Activated gamma-delta T cell (primary cell): ENCODE data around the gene C1QTNF6.

Source experiments
- DNase-seq: peaks from one replicate; lab custom pipeline; 2025; lab: John Stamatoyannopoulos, UW

The C1QTNF6 gene

DNA sequence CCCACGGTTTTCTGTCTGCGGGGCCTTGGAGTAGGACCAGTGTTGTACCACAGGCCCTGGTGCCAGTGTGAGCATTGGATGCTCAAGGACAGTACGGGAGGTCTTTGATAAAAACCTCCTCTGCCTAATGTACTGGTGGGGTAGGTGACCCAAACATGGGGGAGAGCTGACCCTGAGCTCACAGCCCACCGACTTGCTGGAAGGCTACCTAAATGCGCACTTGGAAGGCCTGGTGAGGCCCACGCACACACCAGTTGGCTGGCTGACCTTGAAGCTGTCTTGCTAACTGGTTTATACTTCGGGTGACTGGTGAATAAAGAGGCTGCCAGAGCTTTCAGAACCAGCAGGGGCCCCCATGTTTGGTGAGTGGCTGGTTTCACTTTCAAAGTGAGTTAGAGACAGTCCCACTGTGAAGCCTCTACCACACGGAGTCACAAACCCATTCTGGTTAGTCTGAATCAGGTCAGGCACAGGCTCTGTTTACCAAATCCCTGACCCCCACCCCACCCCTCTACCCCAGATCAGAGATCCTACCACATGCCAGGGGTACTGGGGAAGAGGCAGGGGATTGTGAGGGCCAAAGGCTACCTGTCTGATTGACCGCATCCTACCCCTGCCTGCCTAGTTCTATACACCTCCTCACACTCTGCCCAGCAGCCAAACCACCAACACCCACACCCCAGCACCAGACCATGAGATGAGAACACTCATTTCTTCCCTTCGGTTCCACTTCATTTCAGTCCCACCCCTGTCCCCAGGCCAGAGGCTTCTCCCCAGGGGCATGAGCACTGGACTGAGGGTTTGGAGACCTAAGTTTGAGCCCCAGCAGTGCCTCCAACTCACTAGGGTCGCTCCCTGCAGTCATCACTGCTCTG, 25.6 kb downstream of the C1QTNF6 start:
- no peak for DNase-seq

DNA sequence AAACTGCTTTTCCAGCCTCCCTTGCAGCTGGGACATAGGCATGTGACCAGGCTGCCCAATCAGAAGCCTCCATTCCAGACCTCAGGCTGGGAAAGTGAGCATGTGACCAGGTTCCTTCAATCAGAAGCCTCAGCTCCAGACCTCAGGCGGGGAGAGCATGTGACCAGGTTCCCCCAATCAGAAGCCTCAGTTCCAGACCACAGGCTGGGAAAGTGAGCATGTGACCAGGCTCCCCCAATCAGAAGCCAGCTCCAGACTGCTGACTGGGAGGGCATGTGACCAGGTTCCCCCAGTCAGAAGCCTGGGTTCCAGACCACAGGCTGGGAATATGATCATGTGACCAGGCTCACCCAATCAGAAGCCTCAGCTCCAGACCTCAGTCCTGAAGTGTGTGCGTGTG, 26.6 kb downstream of the C1QTNF6 start:
- DNase-seq = no peak

DNA sequence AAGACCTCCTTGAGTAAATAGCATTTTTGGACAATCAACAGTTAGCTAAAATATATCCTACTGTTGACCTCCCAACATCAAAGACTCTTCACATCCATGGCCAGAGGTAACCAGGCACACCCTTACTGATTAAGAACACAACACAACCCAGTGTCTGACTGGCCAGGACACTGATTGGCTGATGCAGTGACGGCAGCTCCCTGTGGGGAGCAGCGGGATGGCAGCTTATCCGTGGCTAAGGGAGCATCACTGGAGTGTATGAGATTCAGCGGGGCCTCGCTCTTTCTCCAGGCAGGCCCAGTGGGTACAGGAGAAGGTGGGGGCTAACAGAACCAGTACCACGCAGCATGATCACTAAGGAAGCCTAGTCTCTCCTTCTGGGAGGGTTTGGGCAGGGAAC, 28.0 kb downstream of the C1QTNF6 start:
- DNase-seq = no peak

DNA sequence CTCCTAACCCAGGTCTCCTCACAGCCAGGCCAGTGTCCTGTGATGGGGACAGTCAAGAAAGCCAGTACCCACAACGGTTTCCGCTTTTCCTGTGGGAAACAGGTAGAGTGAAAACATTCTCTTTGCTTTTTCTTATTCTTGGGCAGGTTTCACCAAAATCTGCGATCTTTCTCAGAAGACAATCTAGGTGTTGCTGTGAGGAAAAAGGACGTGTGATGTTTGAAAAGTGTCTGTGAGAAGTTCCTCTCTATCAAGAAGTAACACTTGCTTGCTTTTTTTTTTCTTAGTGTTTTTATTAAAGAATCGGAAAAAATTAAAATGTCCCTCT, 29.1 kb downstream of the C1QTNF6 start:
- DNase-seq = no peak

DNA sequence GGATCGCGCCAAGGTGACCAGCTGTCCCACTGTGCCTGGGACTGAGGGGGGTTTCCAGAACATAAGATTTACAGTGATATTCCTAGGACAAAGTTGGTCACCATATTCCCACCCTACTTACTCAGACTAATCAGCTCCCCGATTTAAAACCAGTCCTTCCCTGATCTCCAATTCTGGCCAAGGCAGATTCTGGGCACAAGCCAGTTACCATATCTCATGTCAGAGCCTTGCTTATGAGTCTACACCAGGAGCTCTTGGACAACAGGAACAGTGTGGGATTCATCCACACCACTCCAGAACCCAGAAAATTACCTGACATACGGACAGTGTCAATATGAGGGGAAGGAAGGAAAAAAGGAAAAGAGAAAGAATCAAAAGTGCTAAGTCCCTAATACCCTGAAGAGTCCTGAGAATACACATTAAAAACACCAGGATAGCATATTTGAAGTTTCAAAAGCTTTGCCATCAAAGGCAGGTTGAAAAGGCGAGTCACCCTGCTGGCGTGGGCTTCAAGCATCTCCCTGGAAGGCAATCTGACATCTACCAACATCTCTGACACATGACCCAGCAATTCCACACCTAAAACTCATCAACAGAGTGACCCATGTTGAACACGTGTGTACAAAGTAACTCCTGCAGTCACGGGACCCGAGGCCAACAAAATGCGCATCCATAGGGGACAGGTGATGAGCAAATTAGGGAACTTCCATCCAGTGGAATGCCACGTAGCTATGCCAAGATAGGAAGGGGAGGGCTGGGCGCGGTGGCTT, 30.3 kb downstream of the C1QTNF6 start:
- no peak for DNase-seq

DNA sequence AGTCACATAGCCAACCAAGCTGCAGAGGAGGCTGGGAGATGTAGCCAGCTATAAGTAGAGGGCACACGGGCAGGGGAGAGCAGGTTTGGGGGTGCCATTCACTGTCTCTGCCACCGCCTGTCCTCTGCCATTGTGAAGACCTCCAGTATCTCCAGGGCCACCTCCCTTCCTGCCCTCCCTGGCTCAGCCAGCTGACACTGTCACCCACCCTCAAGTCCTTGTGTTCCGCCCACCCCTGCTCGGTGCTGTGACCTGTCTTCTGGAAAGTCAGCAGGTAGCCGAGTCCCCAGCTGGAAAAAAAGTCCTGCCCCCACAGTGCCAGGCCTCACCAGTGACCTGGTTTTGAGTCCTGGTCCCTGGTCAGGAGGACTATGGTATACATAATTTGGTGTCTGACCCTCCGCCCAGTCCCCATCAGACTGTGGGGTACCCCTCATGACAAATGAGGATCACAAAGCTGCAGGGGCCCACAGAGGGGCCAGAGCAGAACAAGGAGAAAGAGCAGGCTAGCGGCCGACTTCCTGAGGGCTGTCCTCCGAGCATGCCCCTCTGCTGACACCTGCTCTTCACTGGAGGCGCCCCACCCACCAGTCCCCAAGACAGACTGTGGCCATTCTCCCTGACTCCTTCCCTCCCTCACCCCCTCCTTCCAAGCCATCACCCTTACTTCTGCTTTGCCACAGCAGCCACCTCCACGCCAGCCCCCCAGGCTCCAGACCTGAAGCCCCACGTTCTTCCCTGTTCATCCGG, 31.2 kb downstream of the C1QTNF6 start:
- DNase-seq = no peak

DNA sequence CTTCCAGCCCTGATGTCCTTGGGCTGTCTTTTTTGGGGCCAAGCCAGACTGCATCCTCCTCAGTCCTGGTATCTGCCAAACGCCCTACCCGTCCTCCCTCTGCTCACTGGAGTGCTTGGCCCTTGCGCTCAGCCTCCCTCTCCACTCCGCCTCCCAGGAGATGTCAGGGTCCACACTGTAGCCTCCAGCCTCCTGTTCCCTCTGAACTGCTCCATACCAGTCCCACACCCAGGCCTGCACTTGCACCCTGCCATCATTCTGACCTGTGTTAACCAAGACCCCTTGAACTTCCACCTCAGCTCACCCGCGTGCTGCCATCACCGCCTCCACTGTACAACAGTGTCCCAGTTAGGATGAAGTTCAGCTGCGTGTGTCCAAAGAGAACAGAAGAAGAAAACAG, 32.1 kb downstream of the C1QTNF6 start:
- DNase-seq = no peak

DNA sequence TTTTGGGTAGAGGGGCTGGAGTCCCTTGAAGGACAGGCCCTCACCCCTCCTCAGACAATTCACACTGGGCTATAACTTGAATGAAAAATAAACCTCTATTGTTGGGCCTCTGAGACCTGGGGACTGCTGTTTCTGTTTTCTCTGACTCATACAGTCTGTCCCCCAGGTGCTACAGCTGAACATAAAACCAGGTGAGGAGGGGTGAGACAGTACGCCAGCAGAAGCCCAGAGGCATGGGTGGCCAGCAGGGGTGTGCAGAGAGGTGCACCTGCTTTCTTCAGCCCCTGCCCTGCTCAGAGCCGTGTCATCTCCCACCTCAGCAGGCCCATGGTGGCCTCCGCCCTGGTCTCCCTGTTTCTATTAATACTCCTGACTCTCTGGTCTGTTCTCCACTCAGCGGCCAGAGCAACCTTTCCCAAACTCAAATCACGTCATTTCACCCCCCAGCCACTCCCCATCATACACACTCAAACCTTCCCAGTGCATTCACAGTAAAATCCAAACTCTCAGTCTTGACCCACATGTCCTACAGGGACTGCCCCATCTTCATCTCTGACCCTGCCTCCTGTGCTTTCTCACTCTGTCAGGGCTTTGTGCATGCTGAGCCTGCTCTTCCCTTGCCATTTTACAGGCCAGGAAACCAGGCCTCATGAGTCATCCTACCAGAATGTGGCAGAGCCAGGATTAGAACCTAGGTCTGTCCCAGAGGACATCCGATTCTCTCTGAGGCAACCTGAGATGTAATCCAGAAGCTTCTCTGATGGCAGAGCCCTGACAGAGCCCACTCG, 32.9 kb downstream of the C1QTNF6 start:
- DNase-seq = no peak

DNA sequence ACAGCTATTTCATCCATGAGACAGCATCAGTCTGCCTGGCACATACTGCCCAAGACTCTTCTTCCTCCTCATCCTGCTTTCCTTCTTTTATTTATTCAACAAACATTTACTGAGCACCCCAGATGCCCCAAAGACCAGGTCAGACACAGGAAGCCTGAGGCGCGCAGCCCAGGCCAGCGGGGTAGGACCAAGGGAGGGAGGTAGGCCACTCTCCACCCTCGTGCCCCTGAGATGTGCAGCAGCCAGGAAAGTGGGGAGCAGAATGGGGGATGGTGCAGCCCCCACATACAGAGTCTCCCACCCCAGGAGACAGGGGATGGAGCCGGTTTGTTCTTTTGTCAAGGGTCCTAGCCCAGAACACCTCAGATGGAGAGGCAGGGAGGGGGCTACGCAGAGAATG, 34.1 kb downstream of the C1QTNF6 start:
- DNase-seq = no peak

DNA sequence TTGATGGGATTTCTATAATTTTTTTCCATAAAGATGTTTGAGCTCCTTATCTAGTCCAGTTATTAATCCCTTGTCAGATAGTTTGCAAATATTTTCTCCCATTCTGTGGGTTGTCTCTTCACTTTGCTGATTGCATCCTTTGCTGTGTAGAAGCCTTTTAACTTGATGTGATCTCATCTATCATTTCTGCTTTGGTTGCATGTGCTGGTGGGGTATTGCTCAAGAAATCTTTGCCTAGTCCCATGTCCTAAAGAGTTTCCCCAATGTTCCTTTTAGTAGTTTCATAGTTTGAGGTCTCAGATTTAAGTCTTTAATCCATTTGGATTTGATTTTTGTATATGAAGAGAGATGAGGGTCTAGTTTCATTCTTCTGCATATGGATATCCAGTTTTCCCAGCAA, 36.6 kb downstream of the C1QTNF6 start:
- no peak for DNase-seq

DNA sequence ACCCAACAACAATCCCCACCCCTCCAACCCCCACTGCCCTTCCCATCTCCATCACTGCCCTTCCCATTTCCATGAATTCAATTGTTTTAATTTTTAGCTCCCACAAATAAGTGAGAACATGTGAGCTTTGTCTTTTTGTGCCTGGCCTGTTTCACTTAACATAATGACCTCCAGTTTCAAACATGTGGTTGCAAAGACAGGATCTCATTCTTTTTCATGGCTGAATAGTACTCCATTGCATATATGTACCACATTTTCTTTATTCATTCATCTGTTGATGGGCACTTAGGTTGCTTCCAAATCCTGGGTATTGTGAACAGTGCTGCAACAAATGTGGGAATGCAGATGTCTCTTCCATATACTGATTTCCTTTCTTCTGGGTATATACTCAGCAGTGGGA, 37.3 kb downstream of the C1QTNF6 start:
- no peak for DNase-seq

DNA sequence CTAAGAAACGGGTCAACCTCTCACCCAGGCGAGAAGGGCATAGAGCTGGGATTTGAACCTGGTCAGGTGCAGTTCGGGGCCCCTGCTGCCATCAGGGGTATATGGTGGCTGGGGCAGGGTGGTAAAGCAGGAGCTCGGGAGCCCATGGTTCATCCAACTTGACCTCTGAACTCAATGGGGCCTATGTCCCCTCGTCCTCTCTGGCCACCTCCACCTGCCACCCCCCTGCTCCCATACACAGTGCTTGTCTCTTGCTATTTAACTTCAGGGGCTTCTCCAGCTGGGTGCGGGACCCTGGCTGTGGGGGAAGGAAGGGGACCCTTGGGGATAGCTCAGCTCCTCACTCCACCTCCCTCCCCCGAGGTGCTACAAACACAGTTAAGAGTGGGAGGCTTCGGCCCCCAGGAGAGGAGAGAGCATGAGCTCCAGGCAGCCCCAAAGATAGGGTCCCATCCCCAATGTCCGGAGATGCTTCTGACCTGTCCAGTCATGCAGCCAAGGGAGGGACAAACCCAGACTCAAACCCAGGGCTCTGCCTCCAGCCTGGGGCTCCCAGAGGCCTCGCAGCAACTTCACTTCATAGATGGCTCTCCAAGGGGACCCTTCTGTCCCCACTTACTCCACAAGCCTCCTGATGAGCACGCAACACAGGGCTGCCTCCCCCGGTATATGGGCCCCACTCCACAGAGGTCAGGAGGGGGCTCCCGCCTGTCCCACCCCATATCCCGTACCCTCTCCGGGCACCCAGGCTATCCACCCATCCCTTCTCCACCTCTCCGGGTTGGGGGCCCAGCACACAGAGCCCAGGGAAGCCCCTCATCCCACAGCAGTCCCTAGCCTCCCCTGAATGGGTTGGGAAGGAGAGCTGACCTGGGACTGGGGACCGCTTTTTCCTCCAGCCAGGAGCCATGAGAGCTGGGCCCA, 39.0 kb downstream of the C1QTNF6 start:
- no peak for DNase-seq

DNA sequence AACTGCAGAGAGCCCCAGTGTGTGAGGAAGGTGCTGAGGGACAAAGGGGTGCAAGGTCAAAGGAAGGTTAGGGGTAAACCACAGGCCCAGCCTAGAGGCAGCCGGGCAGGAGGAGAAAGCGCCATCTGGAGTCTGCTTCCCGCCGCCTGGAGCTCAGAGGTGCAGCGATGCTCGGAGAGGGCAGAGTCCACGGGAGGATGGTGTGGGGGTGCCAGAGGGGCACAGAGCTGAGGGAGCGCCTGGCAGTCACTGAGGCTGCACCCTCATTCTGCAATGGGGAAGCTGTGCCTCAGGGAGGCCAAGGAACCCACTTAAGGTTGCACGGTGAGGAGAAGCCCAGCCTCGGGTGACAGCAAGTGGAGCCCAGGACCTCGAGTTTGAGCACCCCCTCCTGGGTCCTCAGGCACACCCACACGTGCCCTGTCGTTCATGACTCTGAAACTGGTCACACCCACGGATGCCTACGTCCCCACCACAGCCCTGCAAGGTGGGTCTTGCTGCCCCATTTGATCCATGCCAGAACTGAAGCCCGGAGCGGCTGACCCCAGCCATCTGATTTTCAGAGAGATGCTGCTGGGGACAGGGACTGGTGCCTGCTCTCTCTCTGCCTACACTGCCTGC, 39.9 kb downstream of the C1QTNF6 start:
- no peak for DNase-seq

DNA sequence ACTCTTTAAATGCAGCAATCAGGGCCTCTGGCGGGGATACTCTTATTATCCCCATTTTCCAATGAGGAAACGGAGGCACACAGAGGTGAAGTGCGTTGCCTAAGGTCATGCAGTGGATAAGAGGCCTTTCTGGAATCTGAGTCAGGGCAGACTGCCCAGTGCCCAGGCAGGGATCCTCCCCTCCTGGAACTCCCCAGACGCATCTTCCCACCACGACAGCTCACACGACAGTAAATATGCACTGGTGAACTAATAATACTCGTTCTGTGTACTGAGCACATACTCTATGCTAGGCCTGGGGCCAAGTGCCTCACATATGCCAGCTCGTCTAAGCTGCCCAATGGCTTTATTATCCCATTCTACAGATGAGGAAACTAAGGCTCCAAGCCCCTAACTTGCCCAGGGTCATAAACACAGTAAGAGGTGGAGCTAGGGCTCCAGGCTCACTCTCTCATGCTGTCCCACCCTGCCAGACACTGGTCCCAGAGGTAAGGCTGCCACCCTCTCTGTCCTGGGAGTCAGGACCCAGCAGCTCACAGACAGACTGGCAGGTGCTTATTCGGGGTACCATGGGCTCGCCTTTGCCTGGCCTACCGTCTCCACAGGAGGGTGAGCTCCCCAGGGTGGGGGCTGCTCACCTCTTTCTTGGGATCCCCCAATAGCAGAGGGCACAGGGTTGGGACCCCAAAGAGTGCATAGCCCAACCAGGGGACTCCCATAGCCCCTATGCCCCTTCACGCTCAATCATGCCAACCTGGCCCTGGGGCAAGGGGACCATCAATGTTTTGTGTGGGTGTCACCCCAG, 40.7 kb downstream of the C1QTNF6 start:
- no peak for DNase-seq

DNA sequence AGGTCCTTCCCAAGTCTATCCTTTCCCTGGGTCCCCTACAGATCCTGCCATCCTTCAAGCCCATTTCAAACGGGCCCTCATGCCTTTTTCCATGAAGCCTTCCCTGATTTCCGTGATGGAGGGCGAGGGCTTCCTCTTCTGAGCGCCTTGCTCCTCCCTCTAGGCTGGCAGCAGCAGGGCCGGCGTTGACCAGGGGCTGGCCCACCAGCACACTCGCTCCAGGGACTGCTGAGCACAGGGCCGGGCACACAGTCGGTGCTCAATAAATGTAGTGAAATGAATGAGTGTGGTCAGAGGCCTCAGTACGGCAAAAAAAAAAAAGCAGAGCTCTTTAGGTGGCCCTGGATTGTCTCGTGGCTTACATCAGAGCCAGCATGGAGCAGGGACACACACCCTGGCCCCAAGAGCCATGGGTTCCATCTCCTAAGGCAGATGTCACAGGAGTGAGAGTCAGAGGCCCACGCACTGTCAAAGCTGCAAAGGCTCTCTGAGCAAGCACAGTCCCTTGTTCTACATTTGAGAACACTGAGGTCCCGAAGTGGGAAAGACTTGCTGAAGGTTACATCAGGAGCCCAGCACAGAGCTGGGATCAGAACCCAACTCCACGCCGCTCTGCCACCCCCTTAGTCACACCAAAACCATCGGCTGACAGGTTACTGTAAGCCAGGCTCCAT, 41.4 kb downstream of the C1QTNF6 start:
- no peak for DNase-seq

DNA sequence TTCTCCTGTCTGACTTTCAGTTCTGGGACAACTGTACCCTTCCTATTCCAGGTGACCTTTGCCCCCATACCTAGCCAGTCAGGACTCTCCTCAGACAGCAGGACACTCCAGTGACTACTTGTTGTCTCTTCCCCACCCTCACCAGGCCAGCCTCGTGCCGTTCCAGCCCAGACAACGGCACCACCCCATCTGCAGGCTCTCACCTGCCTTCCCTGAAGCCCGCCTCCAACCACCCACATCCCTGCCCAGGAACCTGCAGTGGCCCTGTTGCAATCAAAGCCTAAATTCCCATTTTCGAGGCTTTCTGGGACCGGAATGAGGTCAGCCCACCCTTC, 42.0 kb downstream of the C1QTNF6 start:
- no peak for DNase-seq

DNA sequence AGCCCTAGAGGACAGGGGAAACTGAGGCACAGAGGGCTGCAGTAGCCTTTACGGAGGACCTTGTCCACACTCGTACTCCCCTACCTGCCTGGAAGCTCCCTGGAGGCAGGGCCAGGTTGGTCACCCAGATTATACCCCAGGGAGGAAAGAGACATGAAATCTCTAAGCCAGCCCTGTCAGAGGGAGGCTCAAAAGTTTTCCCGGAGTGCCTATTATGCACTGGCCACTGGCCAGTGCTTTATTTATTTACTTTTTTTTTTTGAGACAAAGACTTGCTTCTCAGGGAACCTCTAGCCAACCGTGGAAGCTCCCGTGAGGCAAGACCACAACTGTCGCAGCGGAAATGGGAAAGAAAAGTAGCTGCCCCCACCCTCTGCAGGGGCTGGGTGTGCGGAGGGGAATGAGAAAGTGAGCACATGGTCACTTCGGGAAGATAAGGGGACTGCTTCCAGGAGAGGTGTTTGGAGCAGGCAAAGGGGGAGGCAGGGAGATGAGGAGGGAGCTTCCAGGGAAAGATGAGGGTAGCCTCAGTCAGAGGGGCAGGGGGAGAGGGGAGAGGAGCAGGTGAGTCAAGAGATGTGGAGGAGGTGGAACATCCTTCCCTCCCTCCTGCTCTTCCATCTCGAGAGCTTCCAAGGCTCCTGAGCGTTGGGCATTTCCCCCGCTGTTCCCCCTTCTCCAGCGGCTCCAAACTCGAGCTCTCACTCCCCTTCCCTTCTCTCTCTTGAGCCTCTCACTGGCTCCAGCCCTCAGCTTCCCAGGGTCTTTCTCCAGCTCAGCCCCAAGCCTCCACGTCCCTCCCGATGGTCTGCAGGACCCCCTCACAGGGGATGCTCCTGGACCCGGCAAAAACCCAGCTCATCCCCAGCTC, 42.6 kb downstream of the C1QTNF6 start:
- DNase-seq = no peak

DNA sequence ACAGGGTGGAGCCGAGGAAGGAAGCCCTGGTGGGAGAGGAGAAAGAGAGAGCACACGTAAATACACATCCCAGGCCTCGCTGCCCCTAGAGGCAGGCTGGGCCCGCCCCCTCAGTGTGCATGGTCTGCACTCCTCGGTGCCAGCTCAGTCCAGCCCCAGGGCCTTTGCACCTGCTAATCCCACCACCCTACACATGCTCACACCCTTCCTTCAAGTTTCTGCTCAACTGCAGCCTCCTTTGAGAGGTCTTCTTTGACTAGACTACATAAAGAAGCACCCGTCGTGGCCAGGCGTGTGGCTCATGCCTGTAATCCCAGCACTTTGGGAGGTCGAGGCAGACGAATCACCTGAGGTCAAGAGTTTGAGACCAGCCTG, 43.9 kb downstream of the C1QTNF6 start:
- DNase-seq = no peak
